Measurements from ENCODE around the gene SMIM32. TPM values are rescaled to one million over a fixed set of nuclear protein-coding genes. Genes with fewer than 3 reads are reported as not detected.

The SMIM32 gene
- total and polyA plus RNA-seq, 2 of the 4 experiments (the other 2 are of a cell fraction): not detected

GRCh38 chr5:136192015-136192525 lies 892 bp downstream of the SMIM32 start:
- H3K9ac ChIP-seq (ENCODE audit: low read depth, low read length): no peak overlapping the region
- no peak overlapping the region for H3K27ac ChIP-seq (ENCODE audit: insufficient read depth, low read length)
- H3K79me1 ChIP-seq (ENCODE audit: low read depth in 1 of 2, low read length in 2 of 2): no peaks in the 10 kb centered on the region
- no peak overlapping the region for H4K5ac ChIP-seq (ENCODE audit: low read depth, low read length)
- no peak overlapping the region for H2BK5ac ChIP-seq (ENCODE audit: low read depth, low read length, poor library complexity, severe bottlenecking)
- H3K18ac ChIP-seq (ENCODE audit: low read depth, low read length): no peak overlapping the region
- no peaks in the 10 kb centered on the region for H3K9me3 ChIP-seq (ENCODE audit: control insufficient read depth, insufficient read depth, low read length)
- dilution Hi-C loops (cut with HindIII; ENCODE audit: low sequenced_read_pairs, unreplicated experiment): no loop called here
- no peak overlapping the region for H3K23ac ChIP-seq (ENCODE audit: low read depth, low read length)
- H2BK120ac ChIP-seq (ENCODE audit: low read depth, low read length): no peak overlapping the region
- H4K8ac ChIP-seq (ENCODE audit: low read depth in 2 of 2, low read length in 2 of 2): no peak overlapping the region
- H3K4me1 ChIP-seq (ENCODE audit: control insufficient read depth, insufficient read depth, low read length): no peaks in the 10 kb centered on the region; the same call in 1 of the 2 replicates
- no peak overlapping the region for H2BK15ac ChIP-seq (ENCODE audit: low read depth, low read length)
- WGBS, 2 experiments (ENCODE audit: extremely low coverage in 2 of 2, insufficient read length in 1 of 2): 0% methylated on average over 25 of the region's 56 CpGs; no CpG with 5 or more reads in 1 of the 2 experiments
- H2BK20ac ChIP-seq (ENCODE audit: low read depth, low read length): no peak overlapping the region
- H3K4me2 ChIP-seq (ENCODE audit: low read depth, low read length): peak overlapping the region; percentile 71
- ChIA-PET POLR2A (ENCODE audit: unreplicated experiment) (no interaction called here), CTCF (interaction anchor here (0.9 kb wide), 1 partner anchor 12 kb away, joined by 3 read pairs; no protein-coding TSS in a partner anchor)
- H2AK5ac ChIP-seq (ENCODE audit: low read depth, low read length): no peak overlapping the region
- no peak overlapping the region for H4K91ac ChIP-seq (ENCODE audit: insufficient read depth, low read depth, low read length)
- no TSS peak for BruUV-seq (replicated peaks)
- peak; percentile 22 for ATAC-seq (ENCODE audit: low read depth)
- intact Hi-C loops (cut with micrococcal nuclease): no loop called here
- no peak overlapping the region for H2AK9ac ChIP-seq (replicated peaks; ENCODE audit: low read depth, low read length, poor library complexity)
- H3K9me1 ChIP-seq (ENCODE audit: insufficient read depth, low read length): no peaks in the 10 kb centered on the region
- H3K14ac ChIP-seq (replicated peaks; ENCODE audit: low read depth, low read length): no peak overlapping the region
- no peak overlapping the region for H3K56ac ChIP-seq (ENCODE audit: extremely low read depth, insufficient read depth, low read length)
- H2AFZ ChIP-seq (replicated peaks; ENCODE audit: low read length, poor library complexity): peak overlapping the region; percentile 18
- in situ Hi-C loops (cut with MboI; ENCODE audit: low sequenced_read_pairs): no loop called here
- DNase-seq: no peak
- peak overlapping the region; percentile 27; the same call in 1 of the 2 replicates for H3K4me3 ChIP-seq (ENCODE audit: insufficient read depth, low read depth, low read length)
- H3K27me3 ChIP-seq (ENCODE audit: control insufficient read depth, insufficient read depth, low read length): peaks cover 53% of the 10 kb centered on the region
- no peak overlapping the region for H3K4ac ChIP-seq (ENCODE audit: low read depth, low read length)
- H3K36me3 ChIP-seq (ENCODE audit: control insufficient read depth, insufficient read depth, low read length): peaks cover 10% of the 10 kb centered on the region
- TF ChIP-seq RCOR1 (IDR thresholded peaks at IDR 0.05; ENCODE audit: insufficient replicate concordance, low read length) (no peak), POLR2A (IDR thresholded peaks at IDR 0.05; ENCODE audit: low read depth, low read length) (no peak), ELK1 (IDR thresholded peaks at IDR 0.05; ENCODE audit: borderline replicate concordance, low read depth, low read length) (no peak), RFX5 (IDR thresholded peaks at IDR 0.05; ENCODE audit: low read depth, low read length) (no peak), NFE2L2 (IDR thresholded peaks at IDR 0.05; ENCODE audit: low read depth, low read length) (no peak), CTCF (conservative IDR thresholded peaks at IDR 0.05; ENCODE audit: low read depth, low read length) (no peak), RAD21 (IDR thresholded peaks at IDR 0.05; ENCODE audit: low read length) (no peak), USF2 (IDR thresholded peaks at IDR 0.05; ENCODE audit: low read depth, low read length) (no peak), CEBPB (IDR thresholded peaks at IDR 0.05; ENCODE audit: low read depth, low read length) (no peak), FOS (IDR thresholded peaks at IDR 0.05; ENCODE audit: low read depth, low read length) (no peak), MAFK (IDR thresholded peaks at IDR 0.05; ENCODE audit: low read depth, low read length) (no peak), CHD1 (IDR thresholded peaks at IDR 0.05; ENCODE audit: low read depth, low read length) (no peak), MAZ (IDR thresholded peaks at IDR 0.05; ENCODE audit: borderline replicate concordance, low read depth, low read length) (no peak)
- H4K20me1 ChIP-seq (ENCODE audit: insufficient read depth, low read length): peaks cover 13% of the 10 kb centered on the region; the same call in 1 of the 2 replicates

Data from IMR-90 (cell line).